GM15510 (cell line): Measurements from ENCODE around the gene LRRC46.

Experiments
- POLR2A ChIP-seq: IDR thresholded peaks from 3 replicates; pipeline ENCODE4 v1.6.1; 2011; ENCODE audit warnings: borderline replicate concordance; ENCODE audit not compliant: insufficient read length; ENCODE audit errors: extremely low read depth

LRRC46 gene

GRCh38 chr17:47883589-47884426 lies 52.3 kb downstream of the LRRC46 start:
- TF ChIP-seq POLR2A, result no peak

DNA sequence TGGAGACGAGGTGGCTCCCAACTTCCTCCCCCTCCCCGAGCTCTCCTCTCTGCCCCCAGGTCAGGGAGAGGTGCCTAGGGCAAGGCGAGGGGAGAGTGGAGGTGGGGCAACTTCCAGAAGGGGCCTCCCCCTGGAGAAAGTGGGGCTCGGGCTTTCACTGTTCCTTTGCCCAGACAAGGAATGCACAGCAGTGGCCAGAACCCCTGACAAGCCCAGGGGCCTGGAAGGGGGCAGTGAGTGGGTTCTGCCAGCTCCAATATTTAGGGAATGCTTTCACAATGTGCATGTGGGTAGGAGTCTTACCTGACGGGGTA lies 52.9 kb downstream of the LRRC46 start:
- no peak for TF ChIP-seq POLR2A

- TF ChIP-seq POLR2A, result no peak
Measured at GRCh38 chr17:47884905-47885730, 53.6 kb downstream of the LRRC46 start.
